ENCODE results near the gene ZNF638. TPM values are rescaled to one million over a fixed set of nuclear protein-coding genes. Genes with fewer than 3 reads are reported as not detected.

Gene ZNF638
- total RNA-seq, 1 experiment from 2014 or later: 80.8 TPM

GRCh38 chr2:71456617-71457016 lies 125.0 kb downstream of the ZNF638 start:
- Histone ChIP-seq H3K36me3 (ENCODE audit: control insufficient read depth, insufficient read depth, low read length) (no peaks in the 10 kb centered on the region), H3K9me3 (ENCODE audit: control insufficient read depth, insufficient read depth, low read depth, low read length) (no peaks in the 10 kb centered on the region), H3K27me3 (ENCODE audit: control insufficient read depth, insufficient read depth, low read length) (no peaks in the 10 kb centered on the region; the same call in 1 of the 2 replicates), H3K4me1 (ENCODE audit: control insufficient read depth, insufficient read depth, low read length) (no peaks in the 10 kb centered on the region; the same call in 1 of the 2 replicates), H3K27ac (ENCODE audit: low read length) (no peak overlapping the region), H3K4me3 (ENCODE audit: low read depth in 2 of 2, low read length in 2 of 2) (no peak overlapping the region)
- TF ChIP-seq TCF7L2 (IDR thresholded peaks at IDR 0.05; ENCODE audit: low read depth, low read length): no peak
- no peak for TF ChIP-seq POLR2AphosphoS5 (IDR thresholded peaks at IDR 0.05; ENCODE audit: low read depth, low read length)
- TF ChIP-seq, protein P1, sequence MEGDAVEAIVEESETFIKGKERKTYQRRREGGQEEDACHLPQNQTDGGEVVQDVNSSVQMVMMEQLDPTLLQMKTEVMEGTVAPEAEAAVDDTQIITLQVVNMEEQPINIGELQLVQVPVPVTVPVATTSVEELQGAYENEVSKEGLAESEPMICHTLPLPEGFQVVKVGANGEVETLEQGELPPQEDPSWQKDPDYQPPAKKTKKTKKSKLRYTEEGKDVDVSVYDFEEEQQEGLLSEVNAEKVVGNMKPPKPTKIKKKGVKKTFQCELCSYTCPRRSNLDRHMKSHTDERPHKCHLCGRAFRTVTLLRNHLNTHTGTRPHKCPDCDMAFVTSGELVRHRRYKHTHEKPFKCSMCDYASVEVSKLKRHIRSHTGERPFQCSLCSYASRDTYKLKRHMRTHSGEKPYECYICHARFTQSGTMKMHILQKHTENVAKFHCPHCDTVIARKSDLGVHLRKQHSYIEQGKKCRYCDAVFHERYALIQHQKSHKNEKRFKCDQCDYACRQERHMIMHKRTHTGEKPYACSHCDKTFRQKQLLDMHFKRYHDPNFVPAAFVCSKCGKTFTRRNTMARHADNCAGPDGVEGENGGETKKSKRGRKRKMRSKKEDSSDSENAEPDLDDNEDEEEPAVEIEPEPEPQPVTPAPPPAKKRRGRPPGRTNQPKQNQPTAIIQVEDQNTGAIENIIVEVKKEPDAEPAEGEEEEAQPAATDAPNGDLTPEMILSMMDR (IDR thresholded peaks at IDR 0.05): no peak
- TF ChIP-seq, protein P2, sequence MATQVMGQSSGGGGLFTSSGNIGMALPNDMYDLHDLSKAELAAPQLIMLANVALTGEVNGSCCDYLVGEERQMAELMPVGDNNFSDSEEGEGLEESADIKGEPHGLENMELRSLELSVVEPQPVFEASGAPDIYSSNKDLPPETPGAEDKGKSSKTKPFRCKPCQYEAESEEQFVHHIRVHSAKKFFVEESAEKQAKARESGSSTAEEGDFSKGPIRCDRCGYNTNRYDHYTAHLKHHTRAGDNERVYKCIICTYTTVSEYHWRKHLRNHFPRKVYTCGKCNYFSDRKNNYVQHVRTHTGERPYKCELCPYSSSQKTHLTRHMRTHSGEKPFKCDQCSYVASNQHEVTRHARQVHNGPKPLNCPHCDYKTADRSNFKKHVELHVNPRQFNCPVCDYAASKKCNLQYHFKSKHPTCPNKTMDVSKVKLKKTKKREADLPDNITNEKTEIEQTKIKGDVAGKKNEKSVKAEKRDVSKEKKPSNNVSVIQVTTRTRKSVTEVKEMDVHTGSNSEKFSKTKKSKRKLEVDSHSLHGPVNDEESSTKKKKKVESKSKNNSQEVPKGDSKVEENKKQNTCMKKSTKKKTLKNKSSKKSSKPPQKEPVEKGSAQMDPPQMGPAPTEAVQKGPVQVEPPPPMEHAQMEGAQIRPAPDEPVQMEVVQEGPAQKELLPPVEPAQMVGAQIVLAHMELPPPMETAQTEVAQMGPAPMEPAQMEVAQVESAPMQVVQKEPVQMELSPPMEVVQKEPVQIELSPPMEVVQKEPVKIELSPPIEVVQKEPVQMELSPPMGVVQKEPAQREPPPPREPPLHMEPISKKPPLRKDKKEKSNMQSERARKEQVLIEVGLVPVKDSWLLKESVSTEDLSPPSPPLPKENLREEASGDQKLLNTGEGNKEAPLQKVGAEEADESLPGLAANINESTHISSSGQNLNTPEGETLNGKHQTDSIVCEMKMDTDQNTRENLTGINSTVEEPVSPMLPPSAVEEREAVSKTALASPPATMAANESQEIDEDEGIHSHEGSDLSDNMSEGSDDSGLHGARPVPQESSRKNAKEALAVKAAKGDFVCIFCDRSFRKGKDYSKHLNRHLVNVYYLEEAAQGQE (IDR thresholded peaks at IDR 0.05; ENCODE audit: insufficient read depth in 1 of 2, low read depth in 2 of 2, low read length in 1 of 2): no peak
- no peak for TF ChIP-seq SIN3A (IDR thresholded peaks at IDR 0.05; ENCODE audit: borderline replicate concordance, insufficient read depth, low read depth, low read length)
- intact Hi-C loops (cut with micrococcal nuclease; ENCODE audit: unreplicated experiment) (no loop called here), in situ Hi-C loops (cut with HindIII; ENCODE audit: low pct_unique_long_range_greater_than_20kb, low sequenced_read_pairs) (no loop called here)
- POLR2A ChIA-PET: no interaction called here
- ATAC-seq: no peak
- CTCF ChIA-PET: no interaction called here
- no TSS peak for BruUV-seq (replicated peaks)
- DNase-seq (ENCODE audit: low read depth, low spot score): no peak

DNA sequence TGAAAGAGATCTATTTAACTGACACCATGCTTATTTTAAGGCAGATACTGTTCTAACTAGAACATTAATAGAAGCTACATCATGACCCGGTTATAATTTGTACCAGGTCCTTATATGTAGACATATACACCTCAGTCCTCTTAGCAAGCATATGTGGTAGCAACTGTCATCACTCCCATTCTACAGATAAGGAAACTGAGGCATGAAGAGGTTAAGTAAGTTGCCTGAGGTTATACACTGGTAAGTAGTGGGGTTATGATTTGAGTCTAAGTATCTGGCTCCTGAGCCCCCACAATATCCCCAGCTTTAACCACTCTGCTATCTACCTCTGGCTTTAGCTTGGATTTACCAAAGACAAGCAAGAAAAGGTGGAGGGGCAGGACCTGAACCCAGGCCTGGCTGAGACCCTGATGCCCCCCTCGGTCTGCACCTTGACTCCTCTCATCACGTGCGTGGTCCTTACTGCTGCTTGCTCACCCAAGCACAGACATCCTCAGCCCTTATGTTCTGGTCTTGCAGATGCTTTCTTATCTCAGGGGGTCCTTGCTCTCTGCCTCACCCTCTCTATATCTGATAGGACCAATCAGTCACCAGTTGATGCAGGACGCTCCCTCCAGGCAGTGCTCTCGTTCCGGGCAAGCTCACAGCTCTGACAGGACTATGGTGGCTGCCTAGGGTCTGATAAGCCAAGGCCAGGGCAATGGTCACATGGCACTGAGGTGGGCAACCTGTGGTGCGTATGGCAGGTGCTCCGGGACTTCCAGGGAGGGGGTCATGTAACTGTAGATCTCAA lies 125.7 kb downstream of the ZNF638 start:
- no peak for ATAC-seq
- Histone ChIP-seq H3K9me3 (ENCODE audit: control insufficient read depth, insufficient read depth, low read depth, low read length) (no peaks in the 10 kb centered on the region), H3K27me3 (ENCODE audit: control insufficient read depth, insufficient read depth, low read length) (no peaks in the 10 kb centered on the region; the same call in 1 of the 2 replicates), H3K4me1 (ENCODE audit: control insufficient read depth, insufficient read depth, low read length) (no peaks in the 10 kb centered on the region; the same call in 1 of the 2 replicates), H3K27ac (ENCODE audit: low read length) (no peak overlapping the region), H3K4me3 (ENCODE audit: low read depth in 2 of 2, low read length in 2 of 2) (no peak overlapping the region), H3K36me3 (ENCODE audit: control insufficient read depth, insufficient read depth, low read length) (no peaks in the 10 kb centered on the region)
- POLR2A ChIA-PET: no interaction called here
- intact Hi-C loops (cut with micrococcal nuclease; ENCODE audit: unreplicated experiment) (no loop called here), in situ Hi-C loops (cut with HindIII; ENCODE audit: low pct_unique_long_range_greater_than_20kb, low sequenced_read_pairs) (no loop called here)
- CTCF ChIA-PET: no interaction called here
- no TSS peak for BruUV-seq (replicated peaks)
- no peak for TF ChIP-seq SIN3A (IDR thresholded peaks at IDR 0.05; ENCODE audit: borderline replicate concordance, insufficient read depth, low read depth, low read length)
- TF ChIP-seq, protein P1 (IDR thresholded peaks at IDR 0.05): no peak
- TF ChIP-seq POLR2AphosphoS5 (IDR thresholded peaks at IDR 0.05; ENCODE audit: low read depth, low read length): no peak
- TF ChIP-seq, protein P2 (IDR thresholded peaks at IDR 0.05; ENCODE audit: insufficient read depth in 1 of 2, low read depth in 2 of 2, low read length in 1 of 2): no peak
- no peak for TF ChIP-seq TCF7L2 (IDR thresholded peaks at IDR 0.05; ENCODE audit: low read depth, low read length)
- DNase-seq (ENCODE audit: low read depth, low spot score): no peak

Data from Panc1 (cell line).